ENCODE results near the gene PSMD14. TPM values are rescaled to one million over a fixed set of nuclear protein-coding genes. Genes with fewer than 3 reads are reported as not detected.

The PSMD14 gene
- total RNA-seq, 1 experiment from 2014 or later: 93.7 TPM

GRCh38 chr2:161407597-161407996 lies 99.4 kb downstream of the PSMD14 start:
- Histone ChIP-seq H3K36me3 (ENCODE audit: control insufficient read depth, insufficient read depth, low read length) (peaks cover 16% of the 10 kb centered on the region), H3K9me3 (ENCODE audit: control insufficient read depth, insufficient read depth, low read depth, low read length) (no peaks in the 10 kb centered on the region), H3K4me3 (ENCODE audit: low read depth in 2 of 2, low read length in 2 of 2) (no peak overlapping the region), H3K4me1 (ENCODE audit: control insufficient read depth, insufficient read depth, low read length) (no peaks in the 10 kb centered on the region), H3K27me3 (ENCODE audit: control insufficient read depth, insufficient read depth, low read length) (no peaks in the 10 kb centered on the region), H3K27ac (ENCODE audit: low read length) (no peak overlapping the region)
- POLR2A ChIA-PET: no interaction called here
- no TSS peak for BruUV-seq (replicated peaks)
- in situ Hi-C loops (cut with HindIII; ENCODE audit: low pct_unique_long_range_greater_than_20kb, low sequenced_read_pairs): no loop called here
- TF ChIP-seq, protein P1, sequence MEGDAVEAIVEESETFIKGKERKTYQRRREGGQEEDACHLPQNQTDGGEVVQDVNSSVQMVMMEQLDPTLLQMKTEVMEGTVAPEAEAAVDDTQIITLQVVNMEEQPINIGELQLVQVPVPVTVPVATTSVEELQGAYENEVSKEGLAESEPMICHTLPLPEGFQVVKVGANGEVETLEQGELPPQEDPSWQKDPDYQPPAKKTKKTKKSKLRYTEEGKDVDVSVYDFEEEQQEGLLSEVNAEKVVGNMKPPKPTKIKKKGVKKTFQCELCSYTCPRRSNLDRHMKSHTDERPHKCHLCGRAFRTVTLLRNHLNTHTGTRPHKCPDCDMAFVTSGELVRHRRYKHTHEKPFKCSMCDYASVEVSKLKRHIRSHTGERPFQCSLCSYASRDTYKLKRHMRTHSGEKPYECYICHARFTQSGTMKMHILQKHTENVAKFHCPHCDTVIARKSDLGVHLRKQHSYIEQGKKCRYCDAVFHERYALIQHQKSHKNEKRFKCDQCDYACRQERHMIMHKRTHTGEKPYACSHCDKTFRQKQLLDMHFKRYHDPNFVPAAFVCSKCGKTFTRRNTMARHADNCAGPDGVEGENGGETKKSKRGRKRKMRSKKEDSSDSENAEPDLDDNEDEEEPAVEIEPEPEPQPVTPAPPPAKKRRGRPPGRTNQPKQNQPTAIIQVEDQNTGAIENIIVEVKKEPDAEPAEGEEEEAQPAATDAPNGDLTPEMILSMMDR (IDR thresholded peaks at IDR 0.05): no peak
- no peak for TF ChIP-seq POLR2AphosphoS5 (IDR thresholded peaks at IDR 0.05; ENCODE audit: low read depth, low read length)
- no peak for DNase-seq (ENCODE audit: low read depth, low spot score)
- CTCF ChIA-PET: no interaction called here
- no peak for ATAC-seq
- intact Hi-C loops (cut with micrococcal nuclease; ENCODE audit: unreplicated experiment): no loop called here

DNA sequence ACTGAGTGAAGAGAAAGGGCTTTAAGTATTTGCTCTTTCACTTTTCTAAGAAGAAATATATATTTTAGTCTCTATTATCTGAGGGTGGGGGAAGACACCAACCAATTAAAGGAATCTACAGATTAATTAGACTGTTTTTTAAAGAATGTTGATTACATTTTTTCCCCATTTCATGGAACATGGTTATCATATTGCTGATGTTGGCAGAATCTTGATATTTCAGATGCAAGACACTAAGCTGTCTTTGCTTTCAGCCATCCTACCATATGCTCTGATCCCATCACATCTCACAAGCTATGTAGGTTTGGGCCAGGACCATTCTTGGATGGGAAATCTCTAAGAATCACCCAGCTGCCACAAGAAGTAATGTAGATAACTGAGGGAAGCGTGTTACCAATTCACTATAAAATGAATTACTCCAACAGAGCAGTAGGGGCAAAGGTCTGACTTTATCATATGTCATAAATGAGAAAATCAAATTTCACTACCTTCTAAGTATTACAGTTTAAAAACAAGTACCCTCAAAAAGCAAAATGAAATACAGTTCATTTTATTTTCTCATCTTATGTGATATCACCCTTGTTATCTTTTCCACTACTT lies 101.2 kb downstream of the PSMD14 start:
- ATAC-seq: no peak
- peaks cover 6% of the 10 kb centered on the region for H3K4me1 ChIP-seq (ENCODE audit: control insufficient read depth, insufficient read depth, low read length)
- H3K27ac ChIP-seq (ENCODE audit: low read length): no peak overlapping the region
- intact Hi-C loops (cut with micrococcal nuclease; ENCODE audit: unreplicated experiment) (no loop called here), in situ Hi-C loops (cut with HindIII; ENCODE audit: low pct_unique_long_range_greater_than_20kb, low sequenced_read_pairs) (no loop called here)
- no TSS peak for BruUV-seq (replicated peaks)
- no peaks in the 10 kb centered on the region for H3K9me3 ChIP-seq (ENCODE audit: control insufficient read depth, insufficient read depth, low read depth, low read length)
- no peak for TF ChIP-seq POLR2AphosphoS5 (IDR thresholded peaks at IDR 0.05; ENCODE audit: low read depth, low read length)
- TF ChIP-seq SIN3A (IDR thresholded peaks at IDR 0.05; ENCODE audit: borderline replicate concordance, insufficient read depth, low read depth, low read length): no peak
- no peak for TF ChIP-seq TCF7L2 (IDR thresholded peaks at IDR 0.05; ENCODE audit: low read depth, low read length)
- TF ChIP-seq, protein P1 (IDR thresholded peaks at IDR 0.05): no peak
- TF ChIP-seq, protein P2, sequence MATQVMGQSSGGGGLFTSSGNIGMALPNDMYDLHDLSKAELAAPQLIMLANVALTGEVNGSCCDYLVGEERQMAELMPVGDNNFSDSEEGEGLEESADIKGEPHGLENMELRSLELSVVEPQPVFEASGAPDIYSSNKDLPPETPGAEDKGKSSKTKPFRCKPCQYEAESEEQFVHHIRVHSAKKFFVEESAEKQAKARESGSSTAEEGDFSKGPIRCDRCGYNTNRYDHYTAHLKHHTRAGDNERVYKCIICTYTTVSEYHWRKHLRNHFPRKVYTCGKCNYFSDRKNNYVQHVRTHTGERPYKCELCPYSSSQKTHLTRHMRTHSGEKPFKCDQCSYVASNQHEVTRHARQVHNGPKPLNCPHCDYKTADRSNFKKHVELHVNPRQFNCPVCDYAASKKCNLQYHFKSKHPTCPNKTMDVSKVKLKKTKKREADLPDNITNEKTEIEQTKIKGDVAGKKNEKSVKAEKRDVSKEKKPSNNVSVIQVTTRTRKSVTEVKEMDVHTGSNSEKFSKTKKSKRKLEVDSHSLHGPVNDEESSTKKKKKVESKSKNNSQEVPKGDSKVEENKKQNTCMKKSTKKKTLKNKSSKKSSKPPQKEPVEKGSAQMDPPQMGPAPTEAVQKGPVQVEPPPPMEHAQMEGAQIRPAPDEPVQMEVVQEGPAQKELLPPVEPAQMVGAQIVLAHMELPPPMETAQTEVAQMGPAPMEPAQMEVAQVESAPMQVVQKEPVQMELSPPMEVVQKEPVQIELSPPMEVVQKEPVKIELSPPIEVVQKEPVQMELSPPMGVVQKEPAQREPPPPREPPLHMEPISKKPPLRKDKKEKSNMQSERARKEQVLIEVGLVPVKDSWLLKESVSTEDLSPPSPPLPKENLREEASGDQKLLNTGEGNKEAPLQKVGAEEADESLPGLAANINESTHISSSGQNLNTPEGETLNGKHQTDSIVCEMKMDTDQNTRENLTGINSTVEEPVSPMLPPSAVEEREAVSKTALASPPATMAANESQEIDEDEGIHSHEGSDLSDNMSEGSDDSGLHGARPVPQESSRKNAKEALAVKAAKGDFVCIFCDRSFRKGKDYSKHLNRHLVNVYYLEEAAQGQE (IDR thresholded peaks at IDR 0.05; ENCODE audit: insufficient read depth in 1 of 2, low read depth in 2 of 2, low read length in 1 of 2): no peak
- ChIA-PET POLR2A (no interaction called here), CTCF (no interaction called here)
- H3K27me3 ChIP-seq (ENCODE audit: control insufficient read depth, insufficient read depth, low read length): no peaks in the 10 kb centered on the region
- DNase-seq (ENCODE audit: low read depth, low spot score): no peak
- H3K36me3 ChIP-seq (ENCODE audit: control insufficient read depth, insufficient read depth, low read length): peaks cover 16% of the 10 kb centered on the region
- no peak overlapping the region for H3K4me3 ChIP-seq (ENCODE audit: low read depth in 2 of 2, low read length in 2 of 2)

Data from Panc1 (cell line).